AG04450 (cell line): Measurements from ENCODE around the gene RSRP1. TPM values are rescaled to one million over a fixed set of nuclear protein-coding genes. Genes with fewer than 3 reads are reported as not detected.

Source experiments
- CTCF ChIA-PET: fragments of 300-600, 350-600 bp; formaldehyde crosslinking; extraction: SDS; loops from one replicate; lab custom pipeline; 2022; ENCODE audit warnings: antibody characterized with exemption, inconsistent platforms; lab: Charles Lee
- POLR2A ChIA-PET: fragments of 350-600 bp; formaldehyde crosslinking; extraction: SDS; loops from one replicate; lab custom pipeline; 2021; ENCODE audit warnings: antibody characterized with exemption, inconsistent platforms; lab: Yijun Ruan, JAX
- DNase-seq: peaks from one replicate; pipeline ENCODE4 v3.0.0-alpha.2; 2011; ENCODE audit warnings: low read depth, low spot score
- H3K27ac ChIP-seq: one replicate; pipeline ENCODE4 v1.5.1; 2012; ENCODE audit warnings: low read depth, low read length, control low read depth
- H3K27me3 ChIP-seq: one replicate; pipeline ENCODE4 v1.6.0; 2012; ENCODE audit warnings: low read length; ENCODE audit not compliant: control insufficient read depth, insufficient read depth
- H3K4me3 ChIP-seq: 2 replicates; pipeline ENCODE4 v1.5.1; 2011; ENCODE audit warnings: mild to moderate bottlenecking, low read depth, low read length, control low read depth
- H3K9me3 ChIP-seq: 2 replicates; pipeline ENCODE4 v1.5.1; 2012; ENCODE audit warnings: low read length; ENCODE audit not compliant: control insufficient read depth, insufficient read depth
- polyA plus RNA-seq: library from polyadenylated mRNA; depleted of rRNA; stranded (reverse); fragments of >200 nt; gene quantifications from 2 replicates; pipeline ENCODE4 v1.2.3, GENCODE V29; 2011
- TF ChIP-seq, protein P1 (sequence below): IDR thresholded peaks from 2 replicates; pipeline ENCODE4 v1.5.1; 2011; ENCODE audit warnings: low read depth, low read length, control low read depth, inconsistent platforms

The RSRP1 gene
- polyA plus RNA-seq, 1 experiment: 65.7 TPM

DNA sequence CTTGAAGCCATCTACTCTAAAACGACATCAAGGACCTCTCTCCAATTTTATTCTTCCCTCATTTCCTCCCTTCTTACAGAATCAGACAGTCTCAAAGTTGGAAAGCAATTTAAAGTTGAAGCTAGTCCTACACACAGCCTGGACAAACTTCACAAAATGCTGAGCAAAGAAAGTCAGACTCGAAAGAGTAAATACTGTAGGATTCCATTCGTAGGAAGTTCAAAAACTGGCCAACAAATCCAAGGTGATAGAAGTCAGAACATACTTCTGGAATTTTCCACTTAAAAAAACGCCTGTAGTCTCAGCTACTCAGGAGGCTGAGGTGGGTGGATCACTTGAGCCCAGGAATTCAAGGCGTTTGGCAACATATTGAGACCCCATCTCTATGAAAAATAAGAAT is 34.5 kb downstream of the RSRP1 start:
- TF ChIP-seq, protein P1, sequence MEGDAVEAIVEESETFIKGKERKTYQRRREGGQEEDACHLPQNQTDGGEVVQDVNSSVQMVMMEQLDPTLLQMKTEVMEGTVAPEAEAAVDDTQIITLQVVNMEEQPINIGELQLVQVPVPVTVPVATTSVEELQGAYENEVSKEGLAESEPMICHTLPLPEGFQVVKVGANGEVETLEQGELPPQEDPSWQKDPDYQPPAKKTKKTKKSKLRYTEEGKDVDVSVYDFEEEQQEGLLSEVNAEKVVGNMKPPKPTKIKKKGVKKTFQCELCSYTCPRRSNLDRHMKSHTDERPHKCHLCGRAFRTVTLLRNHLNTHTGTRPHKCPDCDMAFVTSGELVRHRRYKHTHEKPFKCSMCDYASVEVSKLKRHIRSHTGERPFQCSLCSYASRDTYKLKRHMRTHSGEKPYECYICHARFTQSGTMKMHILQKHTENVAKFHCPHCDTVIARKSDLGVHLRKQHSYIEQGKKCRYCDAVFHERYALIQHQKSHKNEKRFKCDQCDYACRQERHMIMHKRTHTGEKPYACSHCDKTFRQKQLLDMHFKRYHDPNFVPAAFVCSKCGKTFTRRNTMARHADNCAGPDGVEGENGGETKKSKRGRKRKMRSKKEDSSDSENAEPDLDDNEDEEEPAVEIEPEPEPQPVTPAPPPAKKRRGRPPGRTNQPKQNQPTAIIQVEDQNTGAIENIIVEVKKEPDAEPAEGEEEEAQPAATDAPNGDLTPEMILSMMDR: no peak
- Histone ChIP-seq H3K27me3 (peaks cover 11% of the 10 kb centered on the region), H3K27ac (no peak overlapping the region), H3K4me3 (no peak overlapping the region), H3K9me3 (no peaks in the 10 kb centered on the region)
- ChIA-PET POLR2A (no interaction called here), CTCF (interaction anchor here (0.7 to 1.0 kb wide), 2 partner anchors 26 to 614 kb away, joined by 3 to 4 read pairs; no protein-coding TSS in a partner anchor)
- no peak for DNase-seq

DNA sequence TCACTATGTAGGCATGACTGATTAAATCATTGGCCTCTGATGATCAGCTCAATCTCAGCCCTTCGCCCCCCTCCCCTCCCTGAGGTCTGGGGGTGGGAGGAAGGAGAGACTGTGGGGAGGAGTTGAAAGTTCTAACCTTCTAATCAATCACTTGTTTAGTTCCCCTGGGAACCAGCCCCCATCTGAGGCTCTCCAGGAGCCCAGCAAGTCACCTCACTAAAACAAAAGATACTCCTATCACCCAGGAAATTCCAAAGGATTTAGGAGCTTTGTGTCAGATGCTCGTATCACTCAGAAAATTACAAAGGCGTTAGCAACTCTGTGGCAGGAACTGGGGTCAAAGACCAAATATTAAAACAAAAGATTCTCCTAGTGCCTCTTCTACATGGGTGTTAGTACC is 36.5 kb downstream of the RSRP1 start:
- H3K4me3 ChIP-seq: no peak overlapping the region
- POLR2A ChIA-PET: no interaction called here
- TF ChIP-seq, protein P1: no peak
- H3K27ac ChIP-seq: no peak overlapping the region
- no peak for DNase-seq
- CTCF ChIA-PET: no interaction called here
- H3K27me3 ChIP-seq: peaks cover 11% of the 10 kb centered on the region
- H3K9me3 ChIP-seq: no peaks in the 10 kb centered on the region

DNA sequence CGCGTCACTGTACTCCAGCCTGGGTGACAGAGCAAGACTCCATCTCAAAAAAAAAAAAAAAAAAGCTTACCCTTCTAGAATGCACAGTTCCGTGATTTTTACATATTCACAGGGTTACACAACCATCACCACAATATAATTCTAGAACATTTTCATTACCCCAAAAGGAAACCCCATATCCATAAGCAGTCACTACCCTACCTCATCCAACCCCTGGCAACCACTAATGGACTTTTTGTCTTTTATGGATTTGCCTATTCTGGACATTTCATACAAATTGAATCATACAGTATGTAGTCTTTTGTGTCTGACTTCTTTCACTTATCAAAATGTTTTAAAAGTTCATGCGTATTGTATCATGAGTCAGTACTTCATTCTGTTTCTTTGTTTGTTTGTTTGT is 37.7 kb downstream of the RSRP1 start:
- no peak overlapping the region for H3K27ac ChIP-seq
- no peak for DNase-seq
- TF ChIP-seq, protein P1: no peak
- CTCF ChIA-PET: no interaction called here
- POLR2A ChIA-PET: no interaction called here
- no peaks in the 10 kb centered on the region for H3K9me3 ChIP-seq
- H3K4me3 ChIP-seq: no peak overlapping the region
- H3K27me3 ChIP-seq: peaks cover 13% of the 10 kb centered on the region

DNA sequence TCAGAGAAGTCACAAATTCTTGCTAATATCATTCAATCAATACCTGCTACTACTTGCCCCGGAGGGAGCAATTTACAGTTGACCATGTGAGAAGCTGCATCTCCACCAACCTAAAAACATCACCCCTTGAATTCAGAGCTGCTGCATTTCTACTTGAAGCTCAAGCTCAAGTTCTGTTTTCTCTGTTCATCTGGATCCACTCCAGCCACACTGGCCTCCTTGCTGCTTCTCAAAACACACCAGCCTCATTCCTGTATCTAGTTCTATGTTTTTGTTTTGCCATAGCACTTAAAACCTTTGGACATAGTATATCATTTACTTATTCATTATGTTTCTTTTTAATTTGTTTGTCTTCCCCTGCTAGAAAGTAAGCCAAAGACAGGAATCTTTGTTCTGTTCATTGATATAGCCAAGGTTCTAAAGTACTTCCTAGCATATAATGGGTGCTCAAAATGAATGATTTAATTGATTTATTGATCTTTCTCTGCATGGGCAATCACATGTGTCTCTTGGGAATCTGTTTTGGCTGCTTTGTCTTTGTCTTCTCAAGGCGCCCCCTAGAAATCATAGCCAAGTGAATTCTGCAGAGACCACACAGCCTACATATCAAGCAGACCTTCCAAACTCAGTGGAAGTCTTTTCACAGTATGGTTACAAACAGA is 38.6 kb downstream of the RSRP1 start:
- TF ChIP-seq, protein P1: no peak
- POLR2A ChIA-PET: no interaction called here
- CTCF ChIA-PET: no interaction called here
- Histone ChIP-seq H3K27me3 (peaks cover 15% of the 10 kb centered on the region), H3K9me3 (no peaks in the 10 kb centered on the region), H3K27ac (no peak overlapping the region), H3K4me3 (no peak overlapping the region)
- DNase-seq: no peak

DNA sequence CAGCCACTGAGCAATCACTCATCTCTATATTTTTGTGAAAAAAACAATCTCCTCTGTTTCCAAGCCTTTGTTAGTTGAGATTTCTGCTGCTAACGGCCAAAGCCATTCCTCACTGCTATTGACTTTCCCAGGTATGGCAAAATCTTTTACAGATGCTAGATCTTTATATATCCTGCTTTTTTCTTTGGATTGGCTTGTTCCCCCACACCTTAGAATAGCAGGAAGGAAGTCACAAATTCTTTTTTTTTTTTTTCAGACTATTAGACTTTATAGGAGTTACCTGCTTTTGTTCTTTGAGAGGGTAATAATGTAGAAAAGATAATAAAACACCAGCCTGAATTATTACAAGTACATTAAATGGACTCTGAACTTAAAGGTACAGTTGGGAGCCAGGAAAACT is 39.2 kb downstream of the RSRP1 start:
- DNase-seq: no peak
- Histone ChIP-seq H3K27me3 (peaks cover 15% of the 10 kb centered on the region), H3K4me3 (no peak overlapping the region), H3K27ac (no peak overlapping the region), H3K9me3 (no peaks in the 10 kb centered on the region)
- CTCF ChIA-PET: no interaction called here
- POLR2A ChIA-PET: no interaction called here
- TF ChIP-seq, protein P1: no peak
